HEK293 (cell line): ENCODE results near the gene NRL.
A peak's percentile ranks its signal among the peaks of the same experiment; 100 is the strongest.

Source experiments
- GFI1B ChIP-seq: fragments of 450-650 bp; formaldehyde crosslinking; IDR thresholded peaks from 2 replicates; pipeline ENCODE4 v1.5.1; 2016; ENCODE audit warnings: missing biosample characterization, missing genetic modification characterization
- PATZ1 ChIP-seq: fragments of 450-650 bp; formaldehyde crosslinking; IDR thresholded peaks from 2 replicates; pipeline ENCODE4 v1.5.1; 2016; ENCODE audit warnings: missing biosample characterization, missing genetic modification characterization
- PRDM1 ChIP-seq: fragments of 450-650 bp; formaldehyde crosslinking; IDR thresholded peaks from 2 replicates; pipeline ENCODE4; 2016; ENCODE audit warnings: missing biosample characterization, missing genetic modification characterization
- REPIN1 ChIP-seq: fragments of 450-650 bp; formaldehyde crosslinking; IDR thresholded peaks from 2 replicates; pipeline ENCODE4 v1.5.1; 2017; ENCODE audit warnings: missing biosample characterization, missing genetic modification characterization, low read depth
- SALL2 ChIP-seq: fragments of 450-650 bp; formaldehyde crosslinking; IDR thresholded peaks from 2 replicates; pipeline ENCODE4 v1.5.0; 2017; ENCODE audit warnings: missing biosample characterization, mild to moderate bottlenecking, missing genetic modification characterization, borderline replicate concordance
- SCRT2 ChIP-seq: fragments of 450-650 bp; formaldehyde crosslinking; IDR thresholded peaks from 2 replicates; pipeline ENCODE4 v1.5.1; 2016; ENCODE audit warnings: missing biosample characterization, missing genetic modification characterization
- TCF7L2 ChIP-seq: IDR thresholded peaks from 2 replicates; pipeline ENCODE4 v1.6.1; 2011; ENCODE audit warnings: low read depth, mild to moderate bottlenecking, inconsistent platforms, low read length, moderate library complexity, borderline replicate concordance
- ZFP3 ChIP-seq: fragments of 450-650 bp; formaldehyde crosslinking; IDR thresholded peaks from 2 replicates; pipeline ENCODE4 v1.5.1; 2016; ENCODE audit warnings: low read depth, missing biosample characterization, missing genetic modification characterization
- ZFP37 ChIP-seq: fragments of 450-650 bp; formaldehyde crosslinking; IDR thresholded peaks from 2 replicates; pipeline ENCODE4 v1.5.1; 2016; ENCODE audit warnings: missing biosample characterization, missing genetic modification characterization
- ZFP69B ChIP-seq: fragments of 450-650 bp; formaldehyde crosslinking; IDR thresholded peaks from 2 replicates; pipeline ENCODE4 v1.5.1; 2016; ENCODE audit warnings: missing biosample characterization, missing genetic modification characterization
- ZNF121 ChIP-seq: fragments of 450-650 bp; formaldehyde crosslinking; IDR thresholded peaks from 2 replicates; pipeline ENCODE4 v1.5.1; 2016; ENCODE audit warnings: missing biosample characterization, missing genetic modification characterization
- ZNF16 ChIP-seq: fragments of 450-650 bp; formaldehyde crosslinking; IDR thresholded peaks from 2 replicates; pipeline ENCODE4 v1.5.1; 2016; ENCODE audit warnings: low read depth, missing biosample characterization, missing genetic modification characterization
- ZNF223 ChIP-seq: fragments of 450-650 bp; formaldehyde crosslinking; IDR thresholded peaks from 2 replicates; pipeline ENCODE4 v1.5.1; 2016; ENCODE audit warnings: missing biosample characterization, missing genetic modification characterization
- ZNF416 ChIP-seq: fragments of 450-650 bp; formaldehyde crosslinking; IDR thresholded peaks from 2 replicates; pipeline ENCODE4 v1.5.1; 2016; ENCODE audit warnings: missing biosample characterization, missing genetic modification characterization
- ZNF423 ChIP-seq: fragments of 450-650 bp; formaldehyde crosslinking; IDR thresholded peaks from 2 replicates; pipeline ENCODE4 v1.5.1; 2016; ENCODE audit warnings: missing biosample characterization, missing genetic modification characterization
- ZNF473 ChIP-seq: fragments of 450-650 bp; formaldehyde crosslinking; IDR thresholded peaks from 2 replicates; pipeline ENCODE4 v1.5.1; 2017; ENCODE audit warnings: missing biosample characterization, missing genetic modification characterization
- ZNF514 ChIP-seq: fragments of 450-650 bp; formaldehyde crosslinking; IDR thresholded peaks from 2 replicates; pipeline ENCODE4 v1.5.1; 2016; ENCODE audit warnings: missing biosample characterization, missing genetic modification characterization
- ZNF530 ChIP-seq: fragments of 450-650 bp; formaldehyde crosslinking; IDR thresholded peaks from 2 replicates; pipeline ENCODE4 v1.5.1; 2016; ENCODE audit warnings: low read depth, missing biosample characterization, missing genetic modification characterization
- ZNF544 ChIP-seq: fragments of 450-650 bp; formaldehyde crosslinking; IDR thresholded peaks from 2 replicates; pipeline ENCODE4 v1.5.0; 2017; ENCODE audit warnings: missing biosample characterization, missing genetic modification characterization
- ZNF610 ChIP-seq: fragments of 450-650 bp; formaldehyde crosslinking; IDR thresholded peaks from 2 replicates; pipeline ENCODE4 v1.5.1; 2016; ENCODE audit warnings: missing biosample characterization, missing genetic modification characterization, borderline replicate concordance
- ZNF660 ChIP-seq: fragments of 450-650 bp; IDR thresholded peaks from 2 replicates; pipeline ENCODE4 v1.5.1; 2018; ENCODE audit warnings: missing biosample characterization, mild to moderate bottlenecking, missing genetic modification characterization
- ZNF677 ChIP-seq: fragments of 450-650 bp; IDR thresholded peaks from 2 replicates; pipeline ENCODE4 v1.5.0; 2018; ENCODE audit warnings: missing biosample characterization, mild to moderate bottlenecking, missing genetic modification characterization, moderate library complexity
- ZNF692 ChIP-seq: fragments of 450-650 bp; formaldehyde crosslinking; IDR thresholded peaks from 2 replicates; pipeline ENCODE4 v1.5.1; 2016; ENCODE audit warnings: missing biosample characterization, missing genetic modification characterization
- ZNF830 ChIP-seq: fragments of 450-650 bp; IDR thresholded peaks from 2 replicates; pipeline ENCODE4 v1.5.0; 2018; ENCODE audit warnings: missing biosample characterization, missing genetic modification characterization, low read depth, mild to moderate bottlenecking, moderate library complexity
- TF ChIP-seq, protein P1 (sequence below): fragments of 450-650 bp; formaldehyde crosslinking; IDR thresholded peaks from 2 replicates; pipeline ENCODE4 v1.5.1; 2016; ENCODE audit warnings: missing biosample characterization, missing genetic modification characterization
- TF ChIP-seq, protein P2 (sequence below): fragments of 450-650 bp; formaldehyde crosslinking; IDR thresholded peaks from 2 replicates; pipeline ENCODE4 v1.5.1; 2017; ENCODE audit warnings: missing biosample characterization, missing genetic modification characterization
- TF ChIP-seq, protein P3 (sequence below): fragments of 450-650 bp; formaldehyde crosslinking; IDR thresholded peaks from 2 replicates; pipeline ENCODE4 v1.5.1; 2016; ENCODE audit warnings: missing biosample characterization, missing genetic modification characterization

The NRL gene

DNA sequence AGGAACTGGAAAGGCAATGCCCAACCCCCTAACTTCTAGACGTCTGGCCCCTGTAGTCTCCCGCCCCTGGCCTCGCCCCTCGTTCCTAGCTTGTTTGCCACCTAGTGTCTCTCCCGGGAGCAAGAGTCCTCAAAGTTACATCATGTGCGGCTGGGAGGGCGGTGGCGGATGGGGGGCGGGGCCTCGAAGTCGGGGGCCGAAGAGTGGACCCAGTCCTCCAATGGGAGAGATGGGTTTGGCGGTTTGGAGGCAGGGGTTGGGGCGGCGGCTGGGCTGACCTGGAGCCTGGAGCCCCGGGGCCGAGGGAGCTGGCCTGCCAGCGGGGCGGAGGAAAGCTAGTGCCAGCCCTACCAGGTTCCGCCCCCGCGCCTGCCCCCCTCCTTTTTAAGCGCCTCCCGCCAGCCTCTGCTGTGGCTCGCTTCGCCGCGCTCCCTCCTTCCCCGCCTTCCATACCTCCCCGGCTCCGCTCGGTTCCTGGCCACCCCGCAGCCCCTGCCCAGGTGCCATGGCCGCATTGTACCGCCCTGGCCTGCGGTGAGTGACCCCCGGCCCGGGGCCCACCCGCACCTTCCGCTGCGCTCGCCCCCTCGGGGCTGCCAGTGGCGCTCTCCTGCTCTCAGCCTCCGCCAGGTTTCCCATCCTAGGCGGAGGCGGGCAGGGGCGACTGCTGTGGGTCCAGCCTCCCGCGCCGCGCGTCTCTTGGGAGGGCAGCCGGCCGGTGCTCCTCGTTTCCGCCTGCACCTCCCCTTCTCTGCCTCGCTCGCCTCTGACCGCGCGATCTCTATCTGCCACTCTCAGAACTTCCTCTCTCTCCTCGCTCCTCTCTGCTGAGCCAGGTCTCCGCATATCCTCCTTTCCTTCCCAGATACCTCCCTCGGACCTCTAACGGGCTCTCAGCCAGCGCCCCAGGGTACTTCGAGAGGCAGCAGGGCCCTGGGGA lies 20.6 kb downstream of the NRL start, which contains the start of gene PCK2 (continued):
- TF ChIP-seq, protein P1, sequence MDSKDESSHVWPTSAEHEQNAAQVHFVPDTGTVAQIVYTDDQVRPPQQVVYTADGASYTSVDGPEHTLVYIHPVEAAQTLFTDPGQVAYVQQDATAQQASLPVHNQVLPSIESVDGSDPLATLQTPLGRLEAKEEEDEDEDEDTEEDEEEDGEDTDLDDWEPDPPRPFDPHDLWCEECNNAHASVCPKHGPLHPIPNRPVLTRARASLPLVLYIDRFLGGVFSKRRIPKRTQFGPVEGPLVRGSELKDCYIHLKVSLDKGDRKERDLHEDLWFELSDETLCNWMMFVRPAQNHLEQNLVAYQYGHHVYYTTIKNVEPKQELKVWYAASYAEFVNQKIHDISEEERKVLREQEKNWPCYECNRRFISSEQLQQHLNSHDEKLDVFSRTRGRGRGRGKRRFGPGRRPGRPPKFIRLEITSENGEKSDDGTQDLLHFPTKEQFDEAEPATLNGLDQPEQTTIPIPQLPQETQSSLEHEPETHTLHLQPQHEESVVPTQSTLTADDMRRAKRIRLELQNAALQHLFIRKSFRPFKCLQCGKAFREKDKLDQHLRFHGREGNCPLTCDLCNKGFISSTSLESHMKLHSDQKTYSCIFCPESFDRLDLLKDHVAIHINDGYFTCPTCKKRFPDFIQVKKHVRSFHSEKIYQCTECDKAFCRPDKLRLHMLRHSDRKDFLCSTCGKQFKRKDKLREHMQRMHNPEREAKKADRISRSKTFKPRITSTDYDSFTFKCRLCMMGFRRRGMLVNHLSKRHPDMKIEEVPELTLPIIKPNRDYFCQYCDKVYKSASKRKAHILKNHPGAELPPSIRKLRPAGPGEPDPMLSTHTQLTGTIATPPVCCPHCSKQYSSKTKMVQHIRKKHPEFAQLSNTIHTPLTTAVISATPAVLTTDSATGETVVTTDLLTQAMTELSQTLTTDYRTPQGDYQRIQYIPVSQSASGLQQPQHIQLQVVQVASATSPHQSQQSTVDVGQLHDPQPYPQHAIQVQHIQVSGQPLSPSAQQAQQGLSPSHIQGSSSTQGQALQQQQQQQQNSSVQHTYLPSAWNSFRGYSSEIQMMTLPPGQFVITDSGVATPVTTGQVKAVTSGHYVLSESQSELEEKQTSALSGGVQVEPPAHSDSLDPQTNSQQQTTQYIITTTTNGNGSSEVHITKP (tag by site-specific recombination): peak; percentile 26; the same call in 1 of the 2 replicates
- TF ChIP-seq ZNF16 (tag by site-specific recombination): no peak
- TF ChIP-seq SALL2 (tag by site-specific recombination): no peak
- no peak for TF ChIP-seq ZFP3 (tag by site-specific recombination)
- no peak for TF ChIP-seq ZNF660
- TF ChIP-seq ZFP69B: peak; percentile 87
- no peak for TF ChIP-seq ZNF514 (tag by site-specific recombination)
- TF ChIP-seq ZNF473 (tag by site-specific recombination): no peak
- TF ChIP-seq PRDM1 (tag by site-specific recombination): no peak
- TF ChIP-seq PATZ1: peak; percentile 99
- no peak for TF ChIP-seq ZNF544 (tag by site-specific recombination)
- no peak for TF ChIP-seq ZNF610 (tag by site-specific recombination)
- no peak for TF ChIP-seq TCF7L2
- peak; percentile 49; the same call in 1 of the 2 replicates for TF ChIP-seq REPIN1 (tag by site-specific recombination)
- no peak for TF ChIP-seq ZNF530
- TF ChIP-seq GFI1B (tag by site-specific recombination): no peak
- TF ChIP-seq ZNF416 (tag by site-specific recombination): no peak
- TF ChIP-seq ZNF423: 0 out of 2 replicates have a peak, but pooled peaks have one; percentile 27
- TF ChIP-seq ZFP37 (tag by site-specific recombination): no peak
- peak; percentile 95 for TF ChIP-seq ZNF692 (tag by site-specific recombination)
- TF ChIP-seq, protein P2, sequence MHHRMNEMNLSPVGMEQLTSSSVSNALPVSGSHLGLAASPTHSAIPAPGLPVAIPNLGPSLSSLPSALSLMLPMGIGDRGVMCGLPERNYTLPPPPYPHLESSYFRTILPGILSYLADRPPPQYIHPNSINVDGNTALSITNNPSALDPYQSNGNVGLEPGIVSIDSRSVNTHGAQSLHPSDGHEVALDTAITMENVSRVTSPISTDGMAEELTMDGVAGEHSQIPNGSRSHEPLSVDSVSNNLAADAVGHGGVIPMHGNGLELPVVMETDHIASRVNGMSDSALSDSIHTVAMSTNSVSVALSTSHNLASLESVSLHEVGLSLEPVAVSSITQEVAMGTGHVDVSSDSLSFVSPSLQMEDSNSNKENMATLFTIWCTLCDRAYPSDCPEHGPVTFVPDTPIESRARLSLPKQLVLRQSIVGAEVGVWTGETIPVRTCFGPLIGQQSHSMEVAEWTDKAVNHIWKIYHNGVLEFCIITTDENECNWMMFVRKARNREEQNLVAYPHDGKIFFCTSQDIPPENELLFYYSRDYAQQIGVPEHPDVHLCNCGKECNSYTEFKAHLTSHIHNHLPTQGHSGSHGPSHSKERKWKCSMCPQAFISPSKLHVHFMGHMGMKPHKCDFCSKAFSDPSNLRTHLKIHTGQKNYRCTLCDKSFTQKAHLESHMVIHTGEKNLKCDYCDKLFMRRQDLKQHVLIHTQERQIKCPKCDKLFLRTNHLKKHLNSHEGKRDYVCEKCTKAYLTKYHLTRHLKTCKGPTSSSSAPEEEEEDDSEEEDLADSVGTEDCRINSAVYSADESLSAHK: no peak
- TF ChIP-seq ZNF830 (tag by site-specific recombination): no peak
- no peak for TF ChIP-seq ZNF677 (tag by site-specific recombination)
- TF ChIP-seq, protein P3, sequence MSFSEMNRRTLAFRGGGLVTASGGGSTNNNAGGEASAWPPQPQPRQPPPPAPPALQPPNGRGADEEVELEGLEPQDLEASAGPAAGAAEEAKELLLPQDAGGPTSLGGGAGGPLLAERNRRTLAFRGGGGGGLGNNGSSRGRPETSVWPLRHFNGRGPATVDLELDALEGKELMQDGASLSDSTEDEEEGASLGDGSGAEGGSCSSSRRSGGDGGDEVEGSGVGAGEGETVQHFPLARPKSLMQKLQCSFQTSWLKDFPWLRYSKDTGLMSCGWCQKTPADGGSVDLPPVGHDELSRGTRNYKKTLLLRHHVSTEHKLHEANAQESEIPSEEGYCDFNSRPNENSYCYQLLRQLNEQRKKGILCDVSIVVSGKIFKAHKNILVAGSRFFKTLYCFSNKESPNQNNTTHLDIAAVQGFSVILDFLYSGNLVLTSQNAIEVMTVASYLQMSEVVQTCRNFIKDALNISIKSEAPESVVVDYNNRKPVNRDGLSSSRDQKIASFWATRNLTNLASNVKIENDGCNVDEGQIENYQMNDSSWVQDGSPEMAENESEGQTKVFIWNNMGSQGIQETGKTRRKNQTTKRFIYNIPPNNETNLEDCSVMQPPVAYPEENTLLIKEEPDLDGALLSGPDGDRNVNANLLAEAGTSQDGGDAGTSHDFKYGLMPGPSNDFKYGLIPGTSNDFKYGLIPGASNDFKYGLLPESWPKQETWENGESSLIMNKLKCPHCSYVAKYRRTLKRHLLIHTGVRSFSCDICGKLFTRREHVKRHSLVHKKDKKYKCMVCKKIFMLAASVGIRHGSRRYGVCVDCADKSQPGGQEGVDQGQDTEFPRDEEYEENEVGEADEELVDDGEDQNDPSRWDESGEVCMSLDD: peak; percentile 86
- no peak for TF ChIP-seq SCRT2 (tag by site-specific recombination)
- TF ChIP-seq ZNF121 (tag by site-specific recombination): no peak
- no peak for TF ChIP-seq ZNF223 (tag by site-specific recombination)
